NB4 (cell line): Measurements from ENCODE around the gene CEP131.
A peak's percentile ranks its signal among the peaks of the same experiment; 100 is the strongest.

ENCODE experiments used
- DNase-seq: peaks from one replicate; pipeline ENCODE4 v3.0.0; 2010; ENCODE audit warnings: low read depth
- H3K4me3 ChIP-seq: one replicate; pipeline ENCODE4 v1.5.1; 2011; ENCODE audit warnings: mild to moderate bottlenecking, low read depth, low read length, moderate library complexity
- MAX ChIP-seq: IDR thresholded peaks from 2 replicates; pipeline ENCODE4 v1.6.1; 2011; ENCODE audit warnings: low read depth, low read length
- MYC ChIP-seq: IDR thresholded peaks from 2 replicates; pipeline ENCODE4 v1.6.1; 2011; ENCODE audit warnings: low read depth, low read length
- POLR2A ChIP-seq: IDR thresholded peaks from 2 replicates; pipeline ENCODE4 v1.6.1; 2011; ENCODE audit warnings: mild to moderate bottlenecking; ENCODE audit not compliant: insufficient read length; ENCODE audit errors: extremely low read depth
- TF ChIP-seq, protein P1 (sequence below): IDR thresholded peaks from one replicate; pipeline ENCODE4 v1.5.1; 2012; ENCODE audit warnings: low read depth, low read length

Gene CEP131

DNA sequence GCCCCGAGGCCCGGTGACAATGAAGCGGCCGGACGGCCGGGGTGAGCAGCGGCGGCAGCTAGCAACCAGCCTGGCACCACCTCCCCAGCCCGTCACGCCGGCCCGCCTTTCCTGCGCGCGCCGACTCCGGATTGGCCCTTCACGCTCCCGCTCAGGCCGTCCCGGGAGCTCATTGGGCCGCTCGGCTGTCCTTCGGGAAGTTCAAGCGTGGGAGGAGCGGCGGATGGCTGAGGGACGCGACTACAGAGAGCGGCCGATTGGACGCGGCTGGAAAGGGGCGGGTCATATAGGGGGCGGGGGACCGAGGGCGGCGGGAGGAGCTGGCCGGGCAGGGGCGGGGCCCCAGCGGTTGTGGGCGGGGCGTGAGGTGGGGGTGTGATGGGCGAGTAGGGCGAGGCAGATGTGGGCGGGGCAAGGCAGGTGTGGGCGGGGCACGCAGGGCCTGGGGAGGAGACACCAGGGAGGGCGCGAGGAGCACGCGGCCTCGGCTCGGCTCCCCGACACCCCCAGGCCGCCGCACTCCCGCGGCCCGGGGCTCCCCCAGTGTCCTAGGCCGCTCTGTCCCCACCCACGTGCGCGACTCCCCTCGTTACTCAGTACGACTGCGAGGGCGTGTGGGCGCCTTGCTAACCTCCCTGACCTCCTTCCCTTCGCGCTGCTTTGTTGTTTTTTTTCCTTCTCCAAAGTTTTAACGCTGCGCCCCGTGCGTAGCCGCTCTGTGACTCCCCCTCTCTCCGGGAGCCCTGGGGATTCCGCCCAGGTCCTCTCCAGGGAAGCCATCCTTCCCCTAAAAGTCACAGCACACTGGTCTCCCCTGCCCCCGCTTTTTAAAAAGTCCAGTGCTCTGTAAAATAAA, at the start of gene CEP131:
CEP131 (minus strand) TSS at position 60 of the 856 bp plus-strand sequence. CDS start 2,909 bp downstream, outside the sequence.
- peak within 1 kb of the TSS; percentile 49 for H3K4me3 ChIP-seq
- TF ChIP-seq MYC = 0 out of 2 replicates have a peak, but pooled peaks have one; percentile 27
- TF ChIP-seq, protein P1, sequence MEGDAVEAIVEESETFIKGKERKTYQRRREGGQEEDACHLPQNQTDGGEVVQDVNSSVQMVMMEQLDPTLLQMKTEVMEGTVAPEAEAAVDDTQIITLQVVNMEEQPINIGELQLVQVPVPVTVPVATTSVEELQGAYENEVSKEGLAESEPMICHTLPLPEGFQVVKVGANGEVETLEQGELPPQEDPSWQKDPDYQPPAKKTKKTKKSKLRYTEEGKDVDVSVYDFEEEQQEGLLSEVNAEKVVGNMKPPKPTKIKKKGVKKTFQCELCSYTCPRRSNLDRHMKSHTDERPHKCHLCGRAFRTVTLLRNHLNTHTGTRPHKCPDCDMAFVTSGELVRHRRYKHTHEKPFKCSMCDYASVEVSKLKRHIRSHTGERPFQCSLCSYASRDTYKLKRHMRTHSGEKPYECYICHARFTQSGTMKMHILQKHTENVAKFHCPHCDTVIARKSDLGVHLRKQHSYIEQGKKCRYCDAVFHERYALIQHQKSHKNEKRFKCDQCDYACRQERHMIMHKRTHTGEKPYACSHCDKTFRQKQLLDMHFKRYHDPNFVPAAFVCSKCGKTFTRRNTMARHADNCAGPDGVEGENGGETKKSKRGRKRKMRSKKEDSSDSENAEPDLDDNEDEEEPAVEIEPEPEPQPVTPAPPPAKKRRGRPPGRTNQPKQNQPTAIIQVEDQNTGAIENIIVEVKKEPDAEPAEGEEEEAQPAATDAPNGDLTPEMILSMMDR = no peak
- peak; percentile 46; the same call in 1 of the 2 replicates for TF ChIP-seq MAX
- peak; percentile 27 for TF ChIP-seq POLR2A
- peak; percentile 98 for DNase-seq

DNA sequence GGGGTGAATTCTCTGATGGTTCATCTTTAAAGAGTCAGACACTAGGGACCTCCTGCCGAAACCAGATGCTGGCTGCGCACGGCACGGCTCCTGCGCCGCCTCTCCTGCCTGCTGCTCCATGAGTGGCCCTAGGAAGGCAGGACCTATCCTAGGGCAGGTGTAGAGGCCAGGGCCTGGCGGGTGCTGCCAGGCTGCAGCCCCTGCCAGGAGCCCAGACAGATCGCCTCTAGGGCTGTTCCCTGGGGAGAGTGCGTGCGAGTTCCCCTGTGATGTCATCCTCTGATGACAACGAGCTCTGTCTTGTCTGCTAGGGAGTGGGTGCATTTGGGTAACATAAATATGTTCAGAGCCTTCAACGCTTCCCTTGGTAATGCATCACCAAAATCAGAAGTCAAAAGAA, 48.5 kb upstream of the CEP131 start:
- TF ChIP-seq MAX = peak; percentile 63
- TF ChIP-seq, protein P1 = no peak
- no peak for TF ChIP-seq MYC
- peak; percentile 66 for TF ChIP-seq POLR2A
- peak; percentile 93 for DNase-seq
- peak overlapping the region; percentile 58 for H3K4me3 ChIP-seq

DNA sequence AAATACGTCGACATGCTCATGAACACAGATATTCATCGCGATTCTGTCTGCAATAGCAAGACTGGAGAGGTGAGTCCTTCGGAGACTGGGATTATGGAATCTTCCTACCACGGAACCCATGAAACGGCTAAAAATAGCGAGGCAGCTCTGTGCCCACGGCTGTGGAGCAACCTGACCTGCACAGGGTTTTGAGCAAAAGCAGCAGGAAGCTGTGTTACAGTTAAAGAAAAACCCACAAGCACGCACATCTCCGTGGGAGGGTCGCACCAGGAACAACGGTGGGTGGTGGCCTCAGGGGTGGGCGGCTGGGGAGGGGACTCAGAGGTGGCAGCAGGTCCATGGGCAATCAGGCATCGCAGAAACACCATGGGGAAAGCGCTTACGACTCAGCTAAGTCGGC, 47.5 kb upstream of the CEP131 start:
- H3K4me3 ChIP-seq = peak overlapping the region; percentile 58
- TF ChIP-seq MAX (no peak), MYC (no peak; the same call in 1 of the 2 replicates), POLR2A (no peak)
- DNase-seq = peak; percentile 92

DNA sequence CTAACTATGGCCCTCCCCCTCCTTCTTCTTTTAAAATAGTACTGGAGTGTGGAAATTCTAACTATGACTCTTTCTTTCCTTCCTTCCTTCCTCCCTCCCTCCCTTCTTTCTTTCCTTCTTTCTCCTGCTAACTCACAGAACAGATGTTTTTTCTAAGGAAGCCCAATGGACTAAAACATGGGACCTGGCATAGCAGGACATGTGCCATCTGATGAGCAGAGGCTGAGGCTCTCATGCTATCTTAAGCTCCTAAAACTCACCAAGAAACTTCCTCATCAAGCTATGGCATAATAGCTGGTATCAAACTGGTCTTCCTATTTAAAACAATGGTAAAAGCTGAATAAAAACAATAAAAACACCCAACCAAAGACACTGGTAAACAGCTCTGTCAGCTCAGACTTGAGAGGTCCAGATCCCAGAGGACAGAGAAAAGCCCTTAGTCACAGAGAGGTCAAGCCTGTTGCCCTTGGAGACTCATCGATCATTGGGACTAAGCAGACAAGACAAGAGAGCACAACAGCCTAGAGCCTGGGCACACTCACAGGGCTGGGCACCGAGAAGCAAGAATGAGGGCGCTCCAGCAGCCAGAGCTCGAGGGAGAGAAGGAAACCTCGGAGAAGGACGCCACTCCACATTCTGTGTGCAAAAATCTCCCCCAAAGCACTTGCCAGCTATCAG, 44.8 kb upstream of the CEP131 start:
- H3K4me3 ChIP-seq = peak overlapping the region; percentile 37
- DNase-seq = peak; percentile 45
- TF ChIP-seq POLR2A (no peak), MAX (peak; percentile 51)
- TF ChIP-seq, protein P1 = peak; percentile 1

- no peak for DNase-seq
Observed at GRCh38 chr17:81265576-81265975, 42.8 kb upstream of the CEP131 start.

DNA sequence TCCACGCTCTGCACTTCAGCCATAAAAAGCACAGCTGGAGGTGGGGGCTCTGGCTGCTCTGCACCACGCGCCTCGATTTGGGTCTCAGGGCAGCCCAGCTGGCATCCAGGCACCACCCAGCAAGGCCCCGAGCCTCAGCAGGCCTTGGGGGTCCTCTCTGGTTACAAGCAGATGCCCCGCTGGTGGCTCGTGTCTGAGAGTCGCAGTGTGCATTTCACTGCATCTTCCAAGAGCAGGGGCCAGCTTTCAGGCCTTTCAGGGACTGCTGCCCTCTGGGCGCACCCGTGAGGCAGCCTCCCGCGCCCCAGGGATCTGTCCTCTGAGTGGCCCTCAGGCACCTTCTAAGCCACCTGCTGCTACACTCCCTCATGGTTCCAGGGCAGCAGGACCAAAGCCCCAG, 41.9 kb upstream of the CEP131 start:
- no peak for DNase-seq
- no peak overlapping the region for H3K4me3 ChIP-seq
- TF ChIP-seq MAX (no peak), MYC (no peak), POLR2A (no peak)
- TF ChIP-seq, protein P1 = no peak

More at GRCh38 chr17:81265576-81265975, 42.8 kb upstream of the CEP131 start:
- TF ChIP-seq MYC (no peak), POLR2A (no peak)
- H3K4me3 ChIP-seq = no peak overlapping the region
